HCT116 (cell line): ENCODE measurements around the gene MTMR1. TPM values are rescaled to one million over a fixed set of nuclear protein-coding genes. Genes with fewer than 3 reads are reported as not detected.

Experiments
- ATAC-seq: fragments of 200-7000 bp; cut with Tn5 transposase; 2 replicates; pipeline ENCODE4 v1.9.1; 2020; ENCODE audit warnings: mild to moderate bottlenecking, moderate library complexity
- BruUV-seq: library from RNA; stranded (reverse); fragments of 400-500 nt; replicated peaks from 2 replicates; lab custom pipeline; 2021; lab: Mats Ljungman, UMichigan
- CTCF ChIA-PET: fragments of 300-600 bp; sonication (Branson Sonifier 250); formaldehyde crosslinking; loops from one replicate; lab custom pipeline; 2021; ENCODE audit warnings: antibody characterized with exemption; lab: Charles Lee
- POLR2A ChIA-PET: fragments of 300-600, 350-600 bp; sonication (Branson Sonifier 250); formaldehyde crosslinking; loops from one replicate; lab custom pipeline; 2021; ENCODE audit warnings: antibody characterized with exemption; lab: Charles Lee
- RAD21 ChIA-PET, 2 experiments: fragments of 300-600 bp; sonication (Branson Sonifier 250); formaldehyde crosslinking; loops; one replicate each; lab custom pipeline; 2023; ENCODE audit warnings: low total read pairs in 2 of 2; ENCODE audit not compliant: uncharacterized antibody in 2 of 2, unreplicated experiment in 2 of 2, low non-redundant PET in 1 of 2; lab: Charles Lee
- DNase-seq: peaks from one replicate; pipeline ENCODE4 v3.0.0-alpha.2; 2010; ENCODE audit warnings: low read depth, low spot score
- H2AFZ ChIP-seq: fragments of 200-600 bp; shearing (Covaris generic), sonication (generic); 2 replicates; pipeline ENCODE4 v1.6.1; 2017; ENCODE audit warnings: low read depth, mixed run types, mixed read lengths, antibody characterized with exemption, low read length; ENCODE audit not compliant: poor library complexity, severe bottlenecking
- H3K27ac ChIP-seq: 2 replicates; pipeline ENCODE4 v1.5.1; 2012; ENCODE audit warnings: low read depth, low read length
- H3K27me3 ChIP-seq: fragments of 200-600 bp; sonication (generic); 2 replicates; pipeline ENCODE4 v1.6.1; 2016; ENCODE audit warnings: mixed run types, low read length, mixed read lengths; ENCODE audit not compliant: insufficient read depth
- H3K36me3 ChIP-seq, 2 experiments: fragments of 200-500 bp in 1 of 2; fragments of 200-600 bp in 1 of 2; sonication (Bioruptor generic) in 1 of 2; sonication (generic) in 1 of 2; 2 replicates each; pipeline versions ENCODE4 v1.5.1 to v1.6.1; 2014 to 2016; ENCODE audit warnings: low read length in 2 of 2, inconsistent platforms in 1 of 2, mixed read lengths in 1 of 2, mixed run types in 1 of 2; ENCODE audit not compliant: insufficient read depth in 2 of 2, control insufficient read depth in 1 of 2
- H3K4me1 ChIP-seq, 2 experiments: fragments of 200-600 bp in 1 of 2; sonication (generic) in 1 of 2; 2 replicates each; pipeline versions ENCODE4 v1.5.1 to v1.6.1; 2012 to 2017; ENCODE audit warnings: low read length in 2 of 2, inconsistent platforms in 1 of 2, mild to moderate bottlenecking in 1 of 2, mixed read lengths in 1 of 2, mixed run types in 1 of 2, moderate library complexity in 1 of 2; ENCODE audit not compliant: insufficient read depth in 2 of 2, control insufficient read depth in 1 of 2
- H3K4me2 ChIP-seq: fragments of 200-600 bp; sonication (generic); 2 replicates; pipeline ENCODE4 v1.6.1; 2017; ENCODE audit warnings: mixed run types, low read length, mixed read lengths
- H3K4me3 ChIP-seq, 2 experiments: fragments of 200-600 bp in 1 of 2; sonication (generic) in 1 of 2; replicated peaks in 1 of 2; 2 replicates each; pipeline ENCODE4 v1.5.1; 2011 to 2016; ENCODE audit warnings: low read length in 2 of 2, control low read depth in 1 of 2, low read depth in 1 of 2, mild to moderate bottlenecking in 1 of 2, mixed read lengths in 1 of 2, mixed run types in 1 of 2
- H3K79me2 ChIP-seq: fragments of 200-600 bp; sonication (generic); 2 replicates; pipeline ENCODE4 v1.6.1; 2017; ENCODE audit warnings: mild to moderate bottlenecking, mixed run types, low read length, moderate library complexity, mixed read lengths; ENCODE audit not compliant: insufficient read depth
- H3K9ac ChIP-seq: fragments of 200-600 bp; sonication (generic); 2 replicates; pipeline ENCODE4 v1.6.1; 2016; ENCODE audit warnings: low read length, mixed read lengths
- H3K9me2 ChIP-seq: fragments of 200-600 bp; sonication (generic), shearing (Covaris generic); 2 replicates; pipeline ENCODE4 v1.6.1; 2017; ENCODE audit warnings: mixed run types, mild to moderate bottlenecking, moderate library complexity; ENCODE audit not compliant: insufficient read depth
- H3K9me3 ChIP-seq, 2 experiments: fragments of 200-500 bp in 1 of 2; fragments of 200-600 bp in 1 of 2; sonication (Bioruptor generic) in 1 of 2; sonication (generic) in 1 of 2; 2 replicates each; pipeline ENCODE4 v1.6.1; 2014 to 2017; ENCODE audit warnings: low read length in 2 of 2, mixed read lengths in 2 of 2, inconsistent platforms in 1 of 2, low read depth in 1 of 2, mild to moderate bottlenecking in 1 of 2, mixed run types in 1 of 2, moderate library complexity in 1 of 2; ENCODE audit not compliant: control insufficient read depth in 1 of 2, insufficient read depth in 1 of 2
- H4K20me1 ChIP-seq: fragments of 200-600 bp; sonication (generic), shearing (Covaris generic); 2 replicates; pipeline ENCODE4 v1.6.1; 2017; ENCODE audit warnings: mixed run types, mild to moderate bottlenecking, moderate library complexity; ENCODE audit not compliant: insufficient read depth
- EZH2phosphoT487 ChIP-seq: fragments of 200-600 bp; IDR thresholded peaks from 2 replicates; pipeline ENCODE4 v1.6.1; 2018; ENCODE audit warnings: antibody characterized with exemption, borderline replicate concordance
- MAX ChIP-seq: IDR thresholded peaks from 2 replicates; pipeline ENCODE4 v1.6.1; 2012
- ZBTB33 ChIP-seq: IDR thresholded peaks from 2 replicates; pipeline ENCODE4 v1.6.1; 2011; ENCODE audit warnings: mild to moderate bottlenecking, low read length, moderate library complexity; ENCODE audit not compliant: insufficient replicate concordance; ENCODE audit errors: extremely low read depth
- ZFX ChIP-seq: fragments of 450-650 bp; IDR thresholded peaks from 2 replicates; pipeline ENCODE4 v1.6.1; 2017
- intact Hi-C: fragments of 100-400 bp; cut with micrococcal nuclease; formaldehyde crosslinking; loops from 2 replicates; pipeline ENCODE4 v1.10.0; 2022
- total RNA-seq: library from RNA; stranded (reverse); gene quantifications from one replicate; pipeline ENCODE4 v1.2.1, GENCODE V29; 2021; ENCODE audit not compliant: unreplicated experiment

MTMR1 gene
- total RNA-seq, 1 experiment from 2014 or later: 20.0 TPM

- TF ChIP-seq EZH2phosphoT487: no peak
Measured at GRCh38 chrX:150647331-150647730, 45.9 kb upstream of the MTMR1 start (continued).

DNA sequence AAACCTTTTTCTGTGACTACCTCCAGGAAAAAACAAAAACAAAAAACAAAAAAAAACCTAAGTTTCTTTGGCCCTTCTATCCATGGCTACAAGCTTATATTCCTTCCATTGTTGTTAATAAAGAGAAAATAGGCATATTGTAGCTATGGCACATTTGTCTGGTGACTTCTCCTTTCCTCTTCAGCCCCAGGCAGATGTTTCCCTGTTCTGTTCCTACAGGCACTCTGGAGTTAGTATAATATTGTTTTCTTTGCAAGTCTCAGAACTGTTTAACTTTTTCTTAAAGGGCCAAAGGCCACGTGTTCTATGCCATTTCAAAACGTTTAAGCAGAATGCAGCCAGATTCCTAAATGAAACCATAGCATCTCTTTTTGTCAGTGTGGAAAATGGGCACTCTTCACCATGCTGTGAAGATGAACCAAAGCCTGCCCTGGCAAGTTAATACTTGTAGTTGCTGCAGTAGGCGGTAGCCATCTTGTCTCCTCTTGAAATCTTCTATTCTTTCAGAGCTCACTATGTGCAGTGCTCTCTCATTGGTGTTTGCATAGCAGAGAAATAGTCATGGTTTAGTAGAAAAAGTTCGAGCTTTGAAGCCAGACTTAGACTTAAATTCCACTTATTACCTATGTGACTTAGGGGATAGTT, 44.8 kb upstream of the MTMR1 start:
- BruUV-seq: no TSS peak
- H3K4me1 ChIP-seq: no peaks in the 10 kb centered on the region
- ChIA-PET POLR2A (no interaction called here), CTCF (no interaction called here), RAD21 (no interaction called here)
- no peaks in the 10 kb centered on the region for H3K27me3 ChIP-seq
- H3K9ac ChIP-seq: no peak overlapping the region
- H3K27ac ChIP-seq: no peak overlapping the region
- H2AFZ ChIP-seq: no peak overlapping the region
- no peak overlapping the region for H3K4me2 ChIP-seq
- intact Hi-C loops: no loop called here
- ATAC-seq (no peak), DNase-seq (no peak)
- H3K36me3 ChIP-seq: no peaks in the 10 kb centered on the region
- H3K79me2 ChIP-seq: no peaks in the 10 kb centered on the region
- no peak overlapping the region for H3K4me3 ChIP-seq
- TF ChIP-seq ZBTB33 (no peak), ZFX (no peak), MAX (no peak)
- no peaks in the 10 kb centered on the region for H4K20me1 ChIP-seq
- no peaks in the 10 kb centered on the region for H3K9me2 ChIP-seq
- H3K9me3 ChIP-seq: no peaks in the 10 kb centered on the region
